IPS DF 4.7 (cell line): ENCODE measurements around the gene POLE.

Experiments used
- DNase-seq: peaks from one replicate; pipeline ENCODE4 v3.0.0-alpha.2; 2013; ENCODE audit warnings: low spot score; ENCODE audit errors: extremely low read depth

The POLE gene

GRCh38 chr12:132687211-132688164, at the start of gene POLE, which contains the start of gene PXMP2:
POLE (minus strand) TSS chr12:132687342; CDS start chr12:132687315, 27 bp downstream.
PXMP2 (plus strand) TSS chr12:132687587; CDS start chr12:132687671, 84 bp downstream.
- DNase-seq = peak; percentile 58

GRCh38 chr12:132736913-132737312, 49.8 kb upstream of the POLE start:
- DNase-seq = no peak

- DNase-seq = no peak
These were observed 49.2 kb upstream of the POLE start for GRCh38 chr12:132736378-132736777.

DNA sequence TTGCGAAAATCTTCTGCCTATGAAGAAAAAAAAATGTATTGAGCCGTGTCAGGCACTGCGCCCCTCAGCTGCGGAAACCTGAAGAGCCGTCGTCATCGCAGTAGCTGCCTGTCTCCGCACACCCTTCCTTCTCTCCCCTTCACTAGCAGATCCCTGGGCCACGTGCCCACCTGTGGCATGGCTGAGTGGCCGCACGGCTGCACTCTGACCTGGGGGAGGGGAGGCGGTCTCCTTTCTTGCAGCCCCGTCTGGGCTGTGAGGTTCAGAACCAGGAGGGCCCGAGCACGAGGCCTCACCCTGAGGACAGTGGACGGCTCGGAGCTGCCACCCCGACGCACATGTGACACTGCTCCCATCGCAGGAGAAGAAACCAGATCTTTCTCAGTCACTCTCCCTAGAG, 48.4 kb upstream of the POLE start:
- no peak for DNase-seq

DNA sequence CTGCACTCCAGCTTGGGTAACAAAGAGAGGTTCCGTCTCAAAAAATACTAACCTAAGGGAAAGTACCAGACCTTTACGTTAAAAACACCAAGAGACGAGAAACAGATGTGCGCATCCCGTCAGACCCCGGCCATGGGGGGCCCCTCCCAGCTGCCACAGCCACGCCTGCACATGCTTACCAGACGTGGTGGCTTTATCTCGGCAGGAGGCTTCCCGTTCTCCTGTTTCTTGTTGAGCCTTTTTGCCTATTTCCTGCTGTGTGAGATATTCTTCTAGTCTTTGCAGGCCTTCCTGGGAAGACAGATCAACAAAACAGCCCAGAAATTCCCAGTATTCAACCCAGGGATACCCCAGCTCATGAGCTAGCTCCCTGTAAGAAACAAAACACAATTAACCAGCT, 47.1 kb upstream of the POLE start:
- DNase-seq = no peak

DNA sequence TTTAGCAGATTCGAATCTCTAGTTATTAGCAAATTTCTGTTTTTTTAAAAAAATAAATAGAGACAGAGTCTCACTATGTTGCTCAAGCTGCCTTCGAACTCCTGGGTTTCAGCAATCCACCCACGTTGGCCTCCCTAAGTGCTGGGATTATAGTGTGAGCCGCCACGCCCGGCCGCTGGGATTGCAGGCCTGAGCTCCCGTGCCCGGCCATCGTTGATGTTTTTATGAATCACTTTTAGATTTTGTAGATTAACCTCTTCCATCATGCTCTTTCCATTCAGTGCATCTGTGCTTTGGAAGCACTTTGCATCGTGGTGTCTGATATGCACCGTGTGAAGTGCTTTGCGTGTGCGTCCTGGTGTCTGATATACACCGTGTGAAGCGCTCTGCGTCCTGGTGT, 44.4 kb upstream of the POLE start:
- no peak for DNase-seq

- DNase-seq = no peak
These were observed 43.2 kb upstream of the POLE start for GRCh38 chr12:132730353-132730752.

- no peak for DNase-seq
These were observed 42.6 kb upstream of the POLE start for GRCh38 chr12:132729541-132730320.

DNA sequence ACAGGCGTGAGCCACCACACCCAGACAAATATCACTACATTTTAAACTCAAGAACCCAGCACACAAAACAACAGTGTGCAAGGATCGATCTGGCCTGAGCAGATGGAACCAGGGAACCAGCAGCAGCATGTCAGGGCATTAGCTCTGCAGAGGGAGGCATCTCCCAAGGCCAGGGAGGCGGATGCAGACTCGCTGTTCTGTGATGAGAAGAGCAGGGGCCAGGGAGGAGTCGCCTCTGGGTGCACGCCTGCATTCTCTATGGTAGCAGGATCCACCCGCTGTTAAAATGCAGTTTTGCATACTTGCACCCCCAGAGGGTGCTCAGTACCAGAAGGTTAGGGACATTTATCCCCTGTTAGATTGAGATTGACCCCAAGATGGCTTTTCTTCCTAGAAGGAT, 41.4 kb upstream of the POLE start:
- DNase-seq = no peak

DNA sequence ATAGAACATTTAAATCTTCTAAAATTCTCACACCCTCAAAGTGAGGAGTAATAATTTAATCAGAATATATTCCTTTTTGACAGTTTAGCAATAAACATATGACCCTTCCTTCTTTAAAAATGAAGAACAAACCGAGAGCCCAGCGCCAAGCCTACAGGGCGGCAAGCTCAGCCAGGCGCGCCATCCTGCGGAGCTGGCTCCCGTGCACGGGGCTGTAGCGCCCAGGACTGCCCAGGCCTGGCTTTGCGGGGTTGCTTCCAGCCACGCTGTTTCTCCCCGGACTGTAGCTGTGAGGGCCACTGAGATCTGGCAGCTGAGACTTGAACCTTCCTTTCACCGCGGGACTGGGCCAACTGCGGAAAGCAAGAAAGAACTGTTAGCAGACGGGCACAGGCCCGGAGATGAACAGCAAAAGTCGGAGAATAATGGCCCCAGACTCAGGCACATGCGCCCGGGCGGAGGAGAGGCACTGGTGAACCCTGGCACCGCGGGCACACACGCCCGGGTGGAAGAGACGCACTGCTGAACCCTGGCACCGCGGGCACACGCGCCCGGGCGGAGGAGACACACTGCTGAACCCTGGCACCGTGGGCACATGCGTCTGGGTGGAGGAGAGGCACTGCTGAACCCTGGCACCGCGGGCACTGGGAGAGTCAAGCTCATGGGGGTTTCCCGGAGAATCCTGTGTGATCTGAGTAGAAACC, 40.1 kb upstream of the POLE start:
- DNase-seq = no peak

- no peak for DNase-seq
These were observed 39.2 kb upstream of the POLE start for GRCh38 chr12:132726386-132726785.

DNA sequence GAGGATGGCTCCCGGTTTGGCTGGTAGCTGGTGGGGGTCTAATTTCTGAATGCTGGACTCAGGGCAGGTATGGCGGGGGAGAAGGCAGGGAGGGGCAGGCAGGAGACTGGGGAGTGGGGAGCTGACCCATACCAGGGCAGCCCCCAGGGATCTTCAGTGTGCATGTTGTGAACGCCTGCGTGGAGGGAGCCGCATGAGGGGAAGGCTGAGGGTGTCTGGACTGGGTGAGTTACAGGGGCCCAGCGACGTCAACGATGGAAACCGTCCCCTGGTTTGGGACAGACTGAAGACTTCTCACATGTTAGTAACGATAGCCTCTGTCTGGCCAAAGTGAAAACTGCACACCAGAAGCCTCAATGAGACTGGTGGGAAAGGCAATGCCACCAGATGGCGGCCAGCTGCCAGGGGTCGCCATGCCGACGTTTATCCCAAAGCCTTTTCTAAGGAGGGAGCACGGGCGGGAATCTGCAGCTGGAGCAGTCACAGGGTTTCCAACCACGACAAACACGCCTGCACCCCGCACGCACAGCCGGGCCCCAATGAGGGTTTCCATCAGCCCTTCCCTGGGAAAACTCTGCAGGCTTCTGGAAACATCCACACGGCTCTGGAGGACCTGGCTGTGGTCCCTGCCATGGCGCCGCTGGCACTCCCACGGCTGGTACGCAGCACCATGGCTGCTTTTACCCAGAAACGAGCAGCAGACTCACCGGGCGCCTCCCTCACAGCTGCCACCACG, 37.5 kb upstream of the POLE start:
- DNase-seq = no peak

- DNase-seq = no peak
These were observed 36.6 kb upstream of the POLE start for GRCh38 chr12:132723764-132724140.

DNA sequence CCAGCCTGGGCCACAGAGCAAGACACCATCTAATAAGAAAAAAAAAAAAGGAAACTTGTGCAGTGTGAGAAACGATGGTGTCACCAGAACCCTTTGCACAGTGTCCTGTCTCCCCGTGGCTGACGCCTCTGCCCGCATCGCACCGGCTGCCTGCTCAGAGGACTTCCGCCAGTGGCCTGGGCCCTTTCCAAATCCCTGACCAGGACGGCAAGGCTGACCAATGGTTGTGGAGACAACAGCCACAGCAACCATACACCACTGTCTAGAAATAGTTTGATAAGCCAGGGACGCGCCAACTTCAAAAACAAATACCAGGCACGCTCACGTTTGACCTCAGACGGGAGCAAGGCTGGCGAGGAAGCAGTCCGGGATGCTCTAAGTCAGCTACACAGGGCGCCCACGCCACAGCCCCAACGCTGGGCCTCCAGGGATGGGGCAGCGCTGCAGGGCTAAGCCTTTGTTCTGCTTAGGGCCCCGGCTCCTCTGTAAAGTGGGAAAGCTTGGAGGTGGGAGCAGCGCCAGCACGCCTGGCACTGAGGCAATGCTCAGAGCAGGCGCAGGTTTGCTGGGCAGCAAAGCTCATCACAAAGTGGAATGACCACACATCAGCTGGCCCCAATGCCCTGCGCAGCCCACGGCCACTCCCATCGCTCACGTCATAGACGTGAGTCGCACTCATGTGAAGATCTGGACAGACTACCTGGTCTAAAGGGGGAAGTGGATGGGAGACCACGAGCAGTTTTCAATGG, 36.0 kb upstream of the POLE start:
- no peak for DNase-seq

DNA sequence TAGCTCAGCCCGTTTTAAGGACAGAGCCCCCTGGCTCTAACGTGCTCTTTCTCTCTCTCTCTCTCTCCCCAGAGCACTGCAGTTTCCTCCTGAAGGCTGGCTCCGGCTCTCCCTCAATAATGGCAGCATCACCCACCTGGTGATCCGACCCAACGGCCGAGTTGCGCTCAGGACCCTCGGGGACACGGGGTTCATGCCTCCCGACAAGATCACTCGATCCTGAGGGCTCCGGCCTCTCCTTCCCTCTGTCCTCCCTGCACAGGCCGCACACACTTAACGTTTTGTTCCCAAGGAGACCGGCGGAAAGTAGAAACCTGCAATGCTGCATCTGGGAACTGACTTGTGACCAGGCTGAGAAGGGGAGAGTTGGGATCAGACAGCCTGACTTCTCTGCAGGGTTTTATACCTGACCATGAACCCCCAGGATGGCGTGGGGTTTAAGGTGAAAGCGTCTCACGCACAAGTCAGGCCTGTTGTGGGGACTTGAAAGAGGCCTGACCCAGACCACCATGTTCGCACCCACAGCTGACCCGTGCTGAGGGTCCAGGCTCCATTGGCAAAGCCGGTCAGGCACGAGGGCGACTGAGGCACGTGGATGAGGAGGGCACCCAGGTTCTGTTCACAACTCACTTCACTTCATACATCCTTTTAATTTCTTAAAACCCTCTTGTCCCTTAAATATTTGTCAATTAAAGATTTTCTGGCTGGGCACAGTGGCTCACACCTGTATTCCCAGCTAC, 33.6 kb upstream of the POLE start:
- DNase-seq = no peak

DNA sequence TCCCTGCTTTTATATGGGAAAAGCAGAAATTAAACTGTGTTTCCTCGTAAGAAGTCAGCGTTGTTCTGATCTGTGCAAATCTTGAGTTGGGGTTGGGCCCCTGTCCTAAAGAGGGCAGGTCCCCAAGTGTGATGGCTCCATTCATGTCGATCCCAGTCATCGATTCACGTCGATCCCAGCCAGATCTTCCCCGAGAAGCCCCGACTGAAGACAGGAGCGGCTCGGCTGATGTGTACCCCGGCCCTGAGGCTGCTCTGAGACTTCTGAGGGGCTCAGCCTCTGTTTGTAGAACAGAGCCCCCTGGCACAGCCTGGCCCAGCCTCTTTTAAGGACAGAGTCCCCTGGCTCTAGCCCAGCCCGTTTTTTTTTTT, 32.8 kb upstream of the POLE start:
- no peak for DNase-seq

- DNase-seq = no peak
These were observed 32.2 kb upstream of the POLE start for GRCh38 chr12:132719141-132719953.

DNA sequence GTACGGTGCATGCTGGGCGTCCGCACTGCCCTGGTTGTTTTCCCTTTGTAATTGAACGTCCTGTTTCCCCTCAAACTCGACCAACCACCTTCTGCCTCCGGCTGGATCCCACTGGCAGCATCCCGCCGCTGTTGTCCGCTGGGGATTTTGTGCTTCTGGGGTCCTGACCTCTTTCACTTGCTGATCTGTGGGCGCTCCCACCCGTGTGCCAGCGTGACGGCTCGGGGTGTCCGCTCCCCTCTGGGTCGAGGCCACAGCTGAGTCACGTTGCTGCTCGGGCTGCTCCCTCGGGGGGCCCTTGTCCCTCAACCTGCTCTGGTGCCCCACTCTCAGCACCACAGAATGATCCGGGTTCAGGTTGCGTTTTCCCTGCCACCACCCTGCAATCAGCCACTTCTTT, 31.5 kb upstream of the POLE start:
- no peak for DNase-seq
